Activated CD8-positive, alpha-beta memory T cell treated with anti-CD3 and anti-CD28 coated beads, Interleukin-2, amount 10 ng/mL, durations not matched to agents 7 days and 5 days (primary cell): ENCODE data around the gene P2RX4. TPM values are rescaled to one million over a fixed set of nuclear protein-coding genes. Genes with fewer than 3 reads are reported as not detected.
"Not testable (repeated sequence)": the region's sequence is repeated elsewhere in the genome, so short reads cannot be mapped to it uniquely, and the experiment has no call there.

ENCODE experiments used
- ATAC-seq: fragments of 150-1000 bp; cut with Tn5 transposase; one replicate; pipeline ENCODE4 v1.10.0; 2021; ENCODE audit warnings: moderate library complexity
- CTCF ChIA-PET: fragments of 350-600 bp; sonication (Branson Sonifier 250); formaldehyde crosslinking; loops from one replicate; lab custom pipeline; 2021; ENCODE audit warnings: antibody characterized with exemption; lab: Charles Lee
- DNase-seq: peaks from one replicate; pipeline ENCODE4 v3.0.0-alpha.2; 2020
- H3K27ac Mint-ChIP-seq: one replicate; pipeline ENCODE4 v1.8.0; 2021; ENCODE audit warnings: mild to moderate bottlenecking, mixed read lengths
- H3K27me3 Mint-ChIP-seq: one replicate; pipeline ENCODE4 v1.8.0; 2021; ENCODE audit warnings: mixed read lengths
- H3K36me3 Mint-ChIP-seq: one replicate; pipeline ENCODE4 v1.8.0; 2021; ENCODE audit warnings: mild to moderate bottlenecking, mixed read lengths
- H3K4me1 Mint-ChIP-seq: one replicate; pipeline ENCODE4 v1.8.0; 2021; ENCODE audit warnings: mixed read lengths
- H3K4me3 Mint-ChIP-seq: one replicate; pipeline ENCODE4 v1.8.0; 2021; ENCODE audit warnings: mild to moderate bottlenecking, moderate library complexity, mixed read lengths
- H3K9me3 Mint-ChIP-seq: one replicate; pipeline ENCODE4 v1.8.0; 2022; ENCODE audit warnings: low read depth, mixed read lengths
- total RNA-seq, 2 experiments: library from RNA; stranded (reverse); gene quantifications; one replicate each; pipeline ENCODE4 v1.2.3, GENCODE V29; 2021

The P2RX4 gene
- total RNA-seq, 2 experiments from 2014 or later: 52.6 to 64.8 TPM

GRCh38 chr12:121263206-121263935 lies 53.4 kb downstream of the P2RX4 start:
- DNase-seq: no peak
- no peaks in the 10 kb centered on the region for H3K4me1 Mint-ChIP-seq
- H3K9me3 Mint-ChIP-seq: no peaks in the 10 kb centered on the region
- CTCF ChIA-PET: no interaction called here
- H3K27me3 Mint-ChIP-seq: no peaks in the 10 kb centered on the region
- H3K4me3 Mint-ChIP-seq: no peak overlapping the region
- no peak for ATAC-seq
- H3K36me3 Mint-ChIP-seq: peaks cover 22% of the 10 kb centered on the region
- H3K27ac Mint-ChIP-seq: no peak overlapping the region

GRCh38 chr12:121264135-121264534 lies 54.2 kb downstream of the P2RX4 start:
- peaks cover 23% of the 10 kb centered on the region for H3K36me3 Mint-ChIP-seq
- H3K27me3 Mint-ChIP-seq: no peaks in the 10 kb centered on the region
- no peaks in the 10 kb centered on the region for H3K9me3 Mint-ChIP-seq
- CTCF ChIA-PET: no interaction called here
- no peak overlapping the region for H3K27ac Mint-ChIP-seq
- H3K4me3 Mint-ChIP-seq: no peak overlapping the region
- no peak for DNase-seq
- no peaks in the 10 kb centered on the region for H3K4me1 Mint-ChIP-seq
- no peak for ATAC-seq

GRCh38 chr12:121264951-121265515 lies 55.1 kb downstream of the P2RX4 start:
- CTCF ChIA-PET: no interaction called here
- H3K27ac Mint-ChIP-seq: peak overlapping the region; percentile 21
- H3K4me1 Mint-ChIP-seq: no peaks in the 10 kb centered on the region
- H3K4me3 Mint-ChIP-seq: no peak overlapping the region
- ATAC-seq: no peak
- H3K9me3 Mint-ChIP-seq: no peaks in the 10 kb centered on the region
- peaks cover 25% of the 10 kb centered on the region for H3K36me3 Mint-ChIP-seq
- no peaks in the 10 kb centered on the region for H3K27me3 Mint-ChIP-seq
- no peak for DNase-seq

- no peak overlapping the region for H3K27ac Mint-ChIP-seq
- H3K36me3 Mint-ChIP-seq: peaks cover 22% of the 10 kb centered on the region
- no peak for DNase-seq
- no peaks in the 10 kb centered on the region for H3K27me3 Mint-ChIP-seq
- no peaks in the 10 kb centered on the region for H3K9me3 Mint-ChIP-seq
- ATAC-seq: no peak
- no peaks in the 10 kb centered on the region for H3K4me1 Mint-ChIP-seq
- CTCF ChIA-PET: no interaction called here
- no peak overlapping the region for H3K4me3 Mint-ChIP-seq
Measured at GRCh38 chr12:121267822-121268221, 57.9 kb downstream of the P2RX4 start.

GRCh38 chr12:121273364-121273896 lies 63.5 kb downstream of the P2RX4 start:
- no peak for DNase-seq
- Mint-ChIP-seq H3K9me3 (no peaks in the 10 kb centered on the region), H3K36me3 (peaks cover 24% of the 10 kb centered on the region), H3K27me3 (no peaks in the 10 kb centered on the region), H3K4me3 (no peak overlapping the region), H3K4me1 (peaks cover 4% of the 10 kb centered on the region), H3K27ac (no peak overlapping the region)
- CTCF ChIA-PET: no interaction called here
- no peak for ATAC-seq

GRCh38 chr12:121274036-121274763 lies 64.3 kb downstream of the P2RX4 start:
- H3K27me3 Mint-ChIP-seq: no peaks in the 10 kb centered on the region
- CTCF ChIA-PET: no interaction called here
- DNase-seq (no peak), ATAC-seq (no peak)
- H3K27ac Mint-ChIP-seq: no peak overlapping the region
- H3K9me3 Mint-ChIP-seq: no peaks in the 10 kb centered on the region
- peaks cover 4% of the 10 kb centered on the region for H3K4me1 Mint-ChIP-seq
- H3K4me3 Mint-ChIP-seq: no peak overlapping the region
- H3K36me3 Mint-ChIP-seq: peaks cover 23% of the 10 kb centered on the region

- H3K36me3 Mint-ChIP-seq: peaks cover 18% of the 10 kb centered on the region
- CTCF ChIA-PET: no interaction called here
- ATAC-seq: no peak
Measured at GRCh38 chr12:121277374-121277759, 67.4 kb downstream of the P2RX4 start.

GRCh38 chr12:121278169-121279070 lies 68.5 kb downstream of the P2RX4 start:
- CTCF ChIA-PET: no interaction called here
- H3K4me3 Mint-ChIP-seq: no peak overlapping the region
- H3K27ac Mint-ChIP-seq: no peak overlapping the region
- ATAC-seq (no peak), DNase-seq (no peak)
- H3K4me1 Mint-ChIP-seq: peaks cover 4% of the 10 kb centered on the region
- no peaks in the 10 kb centered on the region for H3K27me3 Mint-ChIP-seq
- H3K36me3 Mint-ChIP-seq: peaks cover 18% of the 10 kb centered on the region
- no peaks in the 10 kb centered on the region for H3K9me3 Mint-ChIP-seq

More at GRCh38 chr12:121277374-121277759, 67.4 kb downstream of the P2RX4 start:
- H3K27me3 Mint-ChIP-seq: no peaks in the 10 kb centered on the region
- no peak overlapping the region for H3K4me3 Mint-ChIP-seq
- no peaks in the 10 kb centered on the region for H3K9me3 Mint-ChIP-seq
- DNase-seq: no peak
- peaks cover 4% of the 10 kb centered on the region for H3K4me1 Mint-ChIP-seq
- no peak overlapping the region for H3K27ac Mint-ChIP-seq

- Mint-ChIP-seq H3K36me3 (peaks cover 18% of the 10 kb centered on the region), H3K4me3 (no peak overlapping the region), H3K4me1 (peaks cover 4% of the 10 kb centered on the region), H3K9me3 (no peaks in the 10 kb centered on the region), H3K27me3 (no peaks in the 10 kb centered on the region), H3K27ac (no peak overlapping the region)
- DNase-seq (no peak), ATAC-seq (no peak)
- CTCF ChIA-PET: no interaction called here
Measured at GRCh38 chr12:121279071-121279375, 69.1 kb downstream of the P2RX4 start.

- Mint-ChIP-seq H3K4me1 (peaks cover 4% of the 10 kb centered on the region), H3K27ac (no peak overlapping the region), H3K4me3 (no peak overlapping the region), H3K9me3 (no peaks in the 10 kb centered on the region), H3K36me3 (peaks cover 17% of the 10 kb centered on the region), H3K27me3 (no peaks in the 10 kb centered on the region)
- no peak for ATAC-seq
- DNase-seq: no peak
- CTCF ChIA-PET: no interaction called here
Measured at GRCh38 chr12:121279507-121279915, 69.6 kb downstream of the P2RX4 start.

- H3K4me1 Mint-ChIP-seq, H3K27me3 Mint-ChIP-seq, ATAC-seq, DNase-seq, H3K9me3 Mint-ChIP-seq, CTCF ChIA-PET, H3K27ac Mint-ChIP-seq, H3K4me3 Mint-ChIP-seq: not testable (repeated sequence)
- peaks cover 14% of the 10 kb centered on the region for H3K36me3 Mint-ChIP-seq
Measured at GRCh38 chr12:121280531-121280930, 70.6 kb downstream of the P2RX4 start.

- H3K9me3 Mint-ChIP-seq, H3K27ac Mint-ChIP-seq, H3K4me3 Mint-ChIP-seq, CTCF ChIA-PET, H3K27me3 Mint-ChIP-seq, DNase-seq, ATAC-seq, H3K4me1 Mint-ChIP-seq: not testable (repeated sequence)
- H3K36me3 Mint-ChIP-seq: peaks cover 11% of the 10 kb centered on the region
Measured at GRCh38 chr12:121281116-121281515, 71.2 kb downstream of the P2RX4 start.

- peaks cover 9% of the 10 kb centered on the region for H3K36me3 Mint-ChIP-seq
- no peaks in the 10 kb centered on the region for H3K27me3 Mint-ChIP-seq
- DNase-seq (no peak), ATAC-seq (no peak)
- CTCF ChIA-PET: no interaction called here
- no peak overlapping the region for H3K4me3 Mint-ChIP-seq
- H3K4me1 Mint-ChIP-seq: peaks cover 3% of the 10 kb centered on the region
- no peak overlapping the region for H3K27ac Mint-ChIP-seq
- no peaks in the 10 kb centered on the region for H3K9me3 Mint-ChIP-seq
Measured at GRCh38 chr12:121282072-121282742, 72.3 kb downstream of the P2RX4 start.
